ENCODE measurements around the gene FOXP1.

- TF ChIP-seq CTCF (IDR thresholded peaks at IDR 0.05; ENCODE audit: low read depth, low read length, missing input control) (no peak), REST (IDR thresholded peaks at IDR 0.05) (no peak), TAF1 (conservative IDR thresholded peaks at IDR 0.05) (no peak), RAD21 (IDR thresholded peaks at IDR 0.05) (no peak), JUND (IDR thresholded peaks at IDR 0.05) (no peak), YY1 (IDR thresholded peaks at IDR 0.05) (no peak), MAX (IDR thresholded peaks at IDR 0.05) (no peak), SP1 (IDR thresholded peaks at IDR 0.05) (no peak)
Observed at GRCh38 chr3:71520161-71521020, 63.1 kb downstream of the FOXP1 start.
